ENCODE results near the gene STRAP. TPM values are rescaled to one million over a fixed set of nuclear protein-coding genes. Genes with fewer than 3 reads are reported as not detected.

The STRAP gene
- total and polyA plus RNA-seq, 2 donors (not counting 3 experiments of a cell fraction or from before 2014, with no cell fraction given): 76.9 to 138 TPM

DNA sequence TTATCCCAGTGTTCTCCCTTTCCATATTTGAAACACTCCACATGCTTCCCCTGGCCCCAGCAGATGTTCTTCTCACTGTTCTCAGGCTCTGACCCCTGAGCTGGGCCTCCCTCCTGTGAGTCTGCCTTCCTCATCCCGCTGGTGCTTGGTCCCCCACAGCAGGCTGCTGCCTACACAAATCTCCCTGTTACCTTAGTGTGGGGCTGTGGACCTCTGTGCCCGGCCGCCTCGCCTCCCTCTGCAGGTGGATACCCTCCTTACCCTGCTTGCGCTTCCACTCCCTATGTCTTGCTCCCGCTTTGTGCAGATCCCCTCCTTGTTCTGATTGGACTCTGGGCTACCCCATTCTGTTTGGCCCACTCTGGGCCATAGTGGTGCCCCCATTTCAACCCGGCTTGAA is 35.9 kb downstream of the STRAP start:
- TF ChIP-seq MYC (IDR thresholded peaks at IDR 0.05; ENCODE audit: low read depth, low read length) (no peak), JUN (IDR thresholded peaks at IDR 0.05; ENCODE audit: borderline replicate concordance, insufficient read depth, insufficient read length, low read depth) (no peak), EZH2 (IDR thresholded peaks at IDR 0.05; ENCODE audit: borderline replicate concordance, low read depth, low read length, severe bottlenecking) (no peak), GATA2 (IDR thresholded peaks at IDR 0.05; ENCODE audit: insufficient read depth, insufficient read length, low read depth, low read length) (no peak)
- no peaks in the 10 kb centered on the region for H4K20me1 ChIP-seq (replicated peaks; ENCODE audit: control insufficient read depth, extremely low read depth, insufficient read depth, low read length)
- FAIRE-seq: no peak

GRCh38 chr12:15919418-15919817 is 37.2 kb downstream of the STRAP start:
- no peaks in the 10 kb centered on the region for H3K36me3 ChIP-seq (ENCODE audit: control insufficient read depth in 2 of 2, extremely low read depth in 1 of 2, insufficient read depth in 2 of 2, low read length in 2 of 2)
- no peaks in the 10 kb centered on the region for H3K9me3 ChIP-seq (replicated peaks; ENCODE audit: control insufficient read depth, insufficient read depth, low read length)
- POLR2A ChIA-PET: no interaction called here
- H3K9ac ChIP-seq (replicated peaks; ENCODE audit: extremely low read depth, insufficient read depth, low read length): no peak overlapping the region
- H4K20me1 ChIP-seq (replicated peaks; ENCODE audit: control insufficient read depth, extremely low read depth, insufficient read depth, low read length): no peaks in the 10 kb centered on the region
- BruUV-seq (replicated peaks): no TSS peak
- no peak overlapping the region for H3K4me2 ChIP-seq (ENCODE audit: insufficient read depth, low read length)
- CTCF ChIA-PET: no interaction called here
- intact Hi-C loops (cut with micrococcal nuclease): loop anchor here (10.0 kb wide), 1 partner anchor 425 kb away; the partner anchor contains the start of gene MGST1
- no peak overlapping the region for H3K4me3 ChIP-seq (replicated peaks in 1 of 3; ENCODE audit: insufficient read depth in 1 of 3, low read depth in 1 of 3, low read length in 3 of 3)
- dilution Hi-C loops (cut with MboI; ENCODE audit: extremely low pct_ligation_motif_present, low sequenced_read_pairs): no loop called here
- DNase-seq (ENCODE audit: low read depth, low spot score) (no peak), FAIRE-seq (no peak)
- H3K27ac ChIP-seq (ENCODE audit: insufficient read depth, low read depth, low read length): no peak overlapping the region
- no peaks in the 10 kb centered on the region for H3K9me1 ChIP-seq (replicated peaks; ENCODE audit: control insufficient read depth, extremely low read depth, insufficient read depth, low read length)
- no peak for TF ChIP-seq POLR2AphosphoS5 (IDR thresholded peaks at IDR 0.05; ENCODE audit: insufficient read depth, low read depth, low read length)
- peaks cover 23% of the 10 kb centered on the region for H3K79me2 ChIP-seq (ENCODE audit: control insufficient read depth, insufficient read depth, low read length)
- peaks cover under 1% of the 10 kb centered on the region for H3K4me1 ChIP-seq (ENCODE audit: control insufficient read depth, extremely low read depth, insufficient read depth, low read length)
- H2AFZ ChIP-seq (ENCODE audit: low read depth, low read length): no peak overlapping the region
- no peaks in the 10 kb centered on the region for H3K27me3 ChIP-seq (ENCODE audit: control insufficient read depth in 2 of 2, insufficient read depth in 2 of 2, low read length in 2 of 2)

More for the DNA sequence above, 35.9 kb downstream of the STRAP start:
- Histone ChIP-seq H3K27me3 (ENCODE audit: control insufficient read depth in 2 of 2, insufficient read depth in 2 of 2, low read length in 2 of 2) (no peaks in the 10 kb centered on the region), H3K4me3 (replicated peaks in 1 of 3; ENCODE audit: insufficient read depth in 1 of 3, low read depth in 1 of 3, low read length in 3 of 3) (no peak overlapping the region), H2AFZ (ENCODE audit: low read depth, low read length) (no peak overlapping the region), H3K36me3 (ENCODE audit: control insufficient read depth in 2 of 2, extremely low read depth in 1 of 2, insufficient read depth in 2 of 2, low read length in 2 of 2) (no peaks in the 10 kb centered on the region), H3K9me1 (replicated peaks; ENCODE audit: control insufficient read depth, extremely low read depth, insufficient read depth, low read length) (no peaks in the 10 kb centered on the region), H3K79me2 (ENCODE audit: control insufficient read depth, insufficient read depth, low read length) (peaks cover 21% of the 10 kb centered on the region), H3K27ac (ENCODE audit: insufficient read depth, low read depth, low read length) (no peak overlapping the region), H3K9me3 (replicated peaks; ENCODE audit: control insufficient read depth, insufficient read depth, low read length) (no peaks in the 10 kb centered on the region), H3K4me2 (ENCODE audit: insufficient read depth, low read length) (no peak overlapping the region), H3K9ac (replicated peaks; ENCODE audit: extremely low read depth, insufficient read depth, low read length) (no peak overlapping the region), H3K4me1 (ENCODE audit: control insufficient read depth, extremely low read depth, insufficient read depth, low read length) (peaks cover 2% of the 10 kb centered on the region)
- dilution Hi-C loops (cut with MboI; ENCODE audit: extremely low pct_ligation_motif_present, low sequenced_read_pairs) (no loop called here), intact Hi-C loops (cut with micrococcal nuclease) (loop anchor here (10.0 kb wide), 1 partner anchor 427 kb away; the partner anchor contains the start of gene MGST1)
- BruUV-seq (replicated peaks): no TSS peak
- ChIA-PET CTCF (interaction anchor here (1.8 kb wide), 1 partner anchor 25 kb away, joined by 3 read pairs; no protein-coding TSS in a partner anchor), POLR2A (no interaction called here)
- no peak for DNase-seq (ENCODE audit: low read depth, low spot score)

All from endothelial cell of umbilical vein (primary cell).